HEK293 (cell line): ENCODE measurements around the gene KCNB1.

Experiments
- BCL11A ChIP-seq: fragments of 450-650 bp; formaldehyde crosslinking; IDR thresholded peaks from 2 replicates; pipeline ENCODE4 v1.5.1; 2016; ENCODE audit warnings: low read depth, missing biosample characterization, missing genetic modification characterization
- CTCF ChIP-seq: fragments of 450-650 bp; formaldehyde crosslinking; IDR thresholded peaks from 2 replicates; pipeline ENCODE4 v1.5.1; 2016; ENCODE audit warnings: missing biosample characterization, missing genetic modification characterization
- PBX3 ChIP-seq: sonication (generic); formaldehyde crosslinking; IDR thresholded peaks from 2 replicates; pipeline ENCODE4 v1.8.1; 2022; ENCODE audit warnings: mild to moderate bottlenecking, moderate library complexity, missing genetic modification reagents
- REST ChIP-seq: fragments of 450-650 bp; formaldehyde crosslinking; IDR thresholded peaks from 2 replicates; pipeline ENCODE4 v1.5.1; 2016; ENCODE audit warnings: missing biosample characterization, missing genetic modification characterization
- TCF7L2 ChIP-seq: IDR thresholded peaks from 2 replicates; pipeline ENCODE4 v1.6.1; 2011; ENCODE audit warnings: low read depth, mild to moderate bottlenecking, inconsistent platforms, low read length, moderate library complexity, borderline replicate concordance
- TRIM28 ChIP-seq: IDR thresholded peaks from 2 replicates; pipeline ENCODE4 v1.6.1; 2011; ENCODE audit warnings: low read length, control low read depth, borderline replicate concordance
- YY1 ChIP-seq: fragments of 450-650 bp; formaldehyde crosslinking; IDR thresholded peaks from 2 replicates; pipeline ENCODE4 v1.5.1; 2018; ENCODE audit warnings: missing biosample characterization, missing genetic modification characterization
- ZBTB1 ChIP-seq: fragments of 450-650 bp; formaldehyde crosslinking; IDR thresholded peaks from 2 replicates; pipeline ENCODE4 v1.5.1; 2016; ENCODE audit warnings: missing biosample characterization, missing genetic modification characterization
- ZNF19 ChIP-seq: fragments of 450-650 bp; formaldehyde crosslinking; IDR thresholded peaks from 2 replicates; pipeline ENCODE4; 2016; ENCODE audit warnings: missing biosample characterization, missing genetic modification characterization, low read depth
- ZNF292 ChIP-seq: fragments of 450-650 bp; formaldehyde crosslinking; IDR thresholded peaks from 2 replicates; pipeline ENCODE4 v1.5.1; 2016; ENCODE audit warnings: low read depth, missing biosample characterization, missing genetic modification characterization, borderline replicate concordance

GRCh38 chr20:49457444-49457843 is 25.0 kb downstream of the KCNB1 start:
- TF ChIP-seq PBX3 (CRISPR knock-in tag), result no peak
- no peak for TF ChIP-seq YY1
- no peak for TF ChIP-seq CTCF
- no peak for TF ChIP-seq ZNF292
- no peak for TF ChIP-seq TCF7L2
- TF ChIP-seq REST (tag by site-specific recombination), result no peak
- TF ChIP-seq BCL11A, result no peak
- TF ChIP-seq ZNF19 (tag by site-specific recombination), result no peak
- TF ChIP-seq TRIM28, result no peak
- no peak for TF ChIP-seq ZBTB1
